AG09309 (cell line): Measurements from ENCODE around the gene DDX39B.

ENCODE experiments used
- DNase-seq: peaks from one replicate; pipeline ENCODE4 v3.0.0-alpha.2; 2010; ENCODE audit warnings: low read depth
- H3K4me3 ChIP-seq: 2 replicates; pipeline ENCODE4 v1.5.1; 2011; ENCODE audit warnings: mild to moderate bottlenecking, low read depth, low read length, moderate library complexity; ENCODE audit not compliant: control insufficient read depth
- CTCF ChIP-seq: IDR thresholded peaks from 2 replicates; pipeline ENCODE4 v1.5.1; 2011; ENCODE audit warnings: mild to moderate bottlenecking, low read depth, low read length, inconsistent platforms; ENCODE audit not compliant: insufficient read depth, control insufficient read depth; ENCODE audit errors: missing control alignments

Gene DDX39B

DNA sequence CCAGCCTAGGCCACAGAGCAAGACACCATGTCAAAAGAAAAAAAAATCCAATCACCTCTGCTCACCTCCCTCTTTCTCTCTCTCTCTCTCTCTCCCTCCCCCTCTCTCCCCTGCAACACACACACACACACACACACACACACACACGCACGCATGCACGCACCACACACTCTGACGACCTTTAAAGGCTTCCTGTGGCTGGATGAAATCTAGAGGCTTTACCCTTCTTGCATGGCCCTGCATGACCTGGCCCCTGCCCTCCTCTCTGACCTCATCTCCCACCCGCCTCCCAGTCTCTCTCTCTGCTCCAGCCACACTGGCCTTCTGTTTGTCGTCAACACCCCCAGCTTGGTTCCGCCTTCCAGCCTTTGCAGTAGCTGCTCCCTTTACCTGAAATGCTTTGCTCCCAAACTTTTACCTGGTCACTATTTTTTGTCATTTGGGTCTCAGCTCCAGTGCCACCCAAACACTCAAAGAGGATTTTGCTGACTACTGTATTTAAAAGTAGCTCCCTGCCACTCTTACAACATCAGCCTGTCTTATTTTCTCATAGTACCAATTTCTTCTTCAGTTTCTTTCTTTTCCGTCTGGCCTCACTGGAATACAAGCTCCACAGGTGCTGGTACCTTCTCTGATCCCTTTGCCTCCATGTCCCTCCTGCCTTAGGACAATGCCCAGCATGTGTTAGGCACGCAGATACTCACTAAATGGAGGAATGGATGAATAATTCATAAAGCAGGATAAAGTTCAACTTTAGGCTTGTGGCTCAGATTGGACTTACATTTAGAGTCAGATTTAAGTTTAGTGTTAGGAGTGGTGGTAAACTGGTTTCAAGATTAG, 25.9 kb upstream of the DDX39B start:
- no peak for DNase-seq
- H3K4me3 ChIP-seq, result no peak overlapping the region
- TF ChIP-seq CTCF, result no peak

- TF ChIP-seq CTCF, result no peak
- H3K4me3 ChIP-seq, result no peak overlapping the region
- DNase-seq, result no peak
Measured at GRCh38 chr6:31560697-31561058, 18.9 kb upstream of the DDX39B start.

- DNase-seq, result no peak
- no peak for TF ChIP-seq CTCF
- no peak overlapping the region for H3K4me3 ChIP-seq
Measured at GRCh38 chr6:31559958-31560696, 18.3 kb upstream of the DDX39B start.

DNA sequence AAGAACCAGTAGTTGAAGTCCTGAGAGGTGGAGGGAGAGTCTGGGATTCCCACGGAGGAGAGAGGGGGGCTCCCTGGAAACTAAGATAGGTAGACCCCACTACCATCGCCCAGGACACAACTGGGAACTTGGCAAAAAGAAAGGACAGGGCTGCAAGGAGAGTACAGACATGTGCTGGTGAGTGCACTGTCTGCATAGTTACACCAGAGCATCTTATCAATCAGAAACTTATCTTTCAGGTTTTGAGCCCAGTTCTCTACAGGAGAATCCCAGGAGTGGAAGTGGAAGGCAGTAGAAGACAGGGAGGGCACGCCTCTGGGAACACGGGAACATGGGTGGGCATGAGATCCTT, 17.8 kb upstream of the DDX39B start:
- H3K4me3 ChIP-seq, result no peak overlapping the region
- DNase-seq, result no peak
- no peak for TF ChIP-seq CTCF

GRCh38 chr6:31558631-31559500, 17.1 kb upstream of the DDX39B start:
- no peak overlapping the region for H3K4me3 ChIP-seq
- no peak for DNase-seq
- TF ChIP-seq CTCF, result no peak

- DNase-seq, result no peak
- H3K4me3 ChIP-seq, result no peak overlapping the region
- no peak for TF ChIP-seq CTCF
Measured at GRCh38 chr6:31558318-31558625, 16.5 kb upstream of the DDX39B start.
